ENCODE measurements around the gene CHST12. TPM values are rescaled to one million over a fixed set of nuclear protein-coding genes. Genes with fewer than 3 reads are reported as not detected.
A peak's percentile ranks its signal among the peaks of the same experiment; 100 is the strongest.
"Not testable (repeated sequence)": the region's sequence is repeated elsewhere in the genome, so short reads cannot be mapped to it uniquely, and the experiment has no call there.

The CHST12 gene
- polyA plus RNA-seq, 1 donor from 2014 or later: 24.9 TPM

DNA sequence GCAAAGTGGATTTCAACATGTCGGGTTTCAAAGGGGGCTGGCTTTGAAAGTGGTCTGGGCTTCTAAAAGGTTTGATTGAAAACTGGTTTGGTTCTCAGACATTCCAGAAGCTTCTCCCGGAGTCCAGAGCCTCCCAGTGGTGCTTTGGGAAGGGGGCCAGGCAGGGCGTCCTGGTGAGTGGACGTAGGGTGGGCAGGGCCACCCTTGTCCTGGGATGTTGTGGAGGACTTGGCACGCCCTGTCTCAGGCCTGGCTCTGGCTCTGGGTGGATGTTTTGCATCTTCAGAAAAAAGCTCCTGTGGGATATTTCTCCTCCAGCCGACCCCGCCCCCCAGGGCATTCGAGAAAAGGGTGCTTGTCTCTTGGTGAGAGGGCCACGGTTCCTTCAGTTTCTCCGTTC is 41.6 kb downstream of the CHST12 start:
- Mint-ChIP-seq H3K4me3 (no peak overlapping the region), H3K27ac (no peak overlapping the region), H3K36me3 (peaks cover 2% of the 10 kb centered on the region), H3K4me1 (peaks cover 0 to under 1% (median 0%) of the 10 kb centered on the region in 3 donors), H3K9me3 (no peaks in the 10 kb centered on the region), H3K27me3 (no peaks in the 10 kb centered on the region)

DNA sequence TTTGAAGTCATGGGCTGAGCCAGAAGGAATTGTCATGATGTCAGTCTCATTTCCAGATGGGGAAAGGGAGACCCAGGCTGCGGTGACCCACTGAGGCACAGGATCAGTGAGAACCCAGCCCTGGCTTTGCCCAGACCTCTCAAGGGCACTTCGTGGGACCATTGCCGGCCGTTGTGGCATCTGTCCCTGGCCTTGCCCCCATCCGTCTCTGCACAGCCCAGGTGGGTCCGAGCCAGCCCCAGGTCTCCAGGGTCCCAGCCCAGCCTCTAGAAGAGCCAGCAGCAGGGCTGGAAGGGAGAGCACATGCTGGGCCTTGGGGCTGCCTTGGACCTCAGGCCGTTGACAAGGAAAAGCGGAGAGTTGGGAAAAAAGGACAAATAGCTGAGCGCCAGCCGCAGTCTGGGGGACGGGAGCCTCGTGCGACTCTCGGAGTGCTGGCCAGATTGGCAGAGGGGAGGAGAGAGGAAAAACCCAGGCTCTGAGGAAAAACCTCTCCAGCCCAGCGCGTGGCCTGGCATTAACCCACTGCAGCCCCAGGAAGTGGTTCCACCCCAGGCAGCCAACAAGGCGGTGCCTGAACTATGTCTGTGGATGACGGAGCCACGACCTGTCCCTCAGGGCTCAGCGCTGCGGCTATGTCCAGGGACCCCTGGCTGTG is 42.6 kb downstream of the CHST12 start:
- Mint-ChIP-seq H3K4me1 (no peaks in the 10 kb centered on the region), H3K27me3 (no peaks in the 10 kb centered on the region), H3K36me3 (peaks cover 2% of the 10 kb centered on the region), H3K27ac (no peak overlapping the region), H3K9me3 (no peaks in the 10 kb centered on the region), H3K4me3 (no peak overlapping the region)

DNA sequence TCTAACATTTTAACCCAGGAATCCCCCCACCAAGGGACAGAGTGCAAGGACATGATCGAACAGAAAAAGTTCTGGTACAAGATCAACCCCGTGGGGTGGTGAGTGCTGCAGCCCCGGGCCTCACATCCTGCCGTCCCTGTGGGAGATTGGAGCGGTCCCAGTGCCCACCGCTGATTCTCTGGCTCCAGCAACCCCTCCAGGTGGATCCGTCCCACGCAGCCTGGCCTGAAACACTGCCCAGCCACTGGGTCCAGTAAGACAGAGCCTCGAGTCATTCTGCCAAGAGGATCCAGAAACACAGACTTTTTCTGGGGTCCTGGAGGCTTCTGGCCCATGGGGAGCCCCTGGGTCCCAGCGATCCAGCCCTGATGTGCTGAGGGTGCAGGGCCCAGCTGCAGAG is 43.3 kb downstream of the CHST12 start:
- H3K36me3 Mint-ChIP-seq: peaks cover 2% of the 10 kb centered on the region
- no peak overlapping the region for H3K4me3 Mint-ChIP-seq
- H3K9me3 Mint-ChIP-seq: no peaks in the 10 kb centered on the region
- no peaks in the 10 kb centered on the region for H3K27me3 Mint-ChIP-seq
- peaks cover 0 to 1% (median 0%) of the 10 kb centered on the region in 3 donors for H3K4me1 Mint-ChIP-seq
- H3K27ac Mint-ChIP-seq: no peak overlapping the region

DNA sequence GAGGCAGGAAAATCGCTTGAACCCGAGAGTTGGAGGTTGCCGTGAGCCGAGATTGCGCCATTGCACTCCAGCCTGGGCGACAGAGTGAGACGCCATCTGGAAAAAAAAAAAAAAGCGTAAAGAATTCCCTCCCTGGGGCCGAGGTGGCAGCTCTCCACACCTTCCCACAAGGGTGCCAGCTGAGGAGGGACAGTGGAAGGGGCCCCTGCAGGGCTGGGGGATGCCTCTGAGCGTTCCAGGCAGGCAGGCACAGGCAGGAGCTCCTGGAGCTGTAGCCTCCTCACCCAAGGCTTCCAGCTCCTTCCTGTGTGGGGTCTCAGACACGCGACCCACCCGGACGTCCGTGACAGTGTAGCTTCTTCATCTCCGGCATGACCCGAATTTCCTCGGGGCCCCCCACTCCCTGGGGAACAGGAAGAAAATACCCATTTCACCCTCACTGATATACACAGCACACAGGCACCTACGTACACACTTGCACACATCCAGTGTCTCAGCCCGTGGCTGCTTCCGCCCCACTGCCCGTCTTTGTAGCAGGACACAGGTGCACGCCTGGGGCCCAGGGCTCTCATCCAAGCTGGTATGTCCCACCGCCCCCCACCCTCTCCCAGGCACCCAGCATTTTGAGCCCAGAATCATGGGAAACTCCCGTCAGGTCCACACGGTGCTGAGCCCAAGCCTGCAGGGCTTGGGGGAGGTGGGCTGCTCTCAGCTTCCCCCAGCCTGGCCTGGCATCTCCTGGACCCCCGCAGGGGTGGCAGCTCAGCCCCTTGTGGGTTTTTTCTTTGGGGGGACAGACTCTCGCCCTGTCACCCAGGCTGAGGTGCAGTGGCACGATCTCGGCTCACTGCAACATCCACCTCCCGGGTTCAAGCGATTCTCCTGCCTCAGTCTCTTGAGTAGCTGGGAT is 47.0 kb downstream of the CHST12 start:
- peaks cover 4% of the 10 kb centered on the region for H3K36me3 Mint-ChIP-seq
- H3K27ac Mint-ChIP-seq: no peak overlapping the region
- no peak overlapping the region for H3K4me3 Mint-ChIP-seq
- H3K27me3 Mint-ChIP-seq: no peaks in the 10 kb centered on the region
- H3K9me3 Mint-ChIP-seq: no peaks in the 10 kb centered on the region
- peaks cover 1 to 5% (median 5%) of the 10 kb centered on the region in 3 donors for H3K4me1 Mint-ChIP-seq

DNA sequence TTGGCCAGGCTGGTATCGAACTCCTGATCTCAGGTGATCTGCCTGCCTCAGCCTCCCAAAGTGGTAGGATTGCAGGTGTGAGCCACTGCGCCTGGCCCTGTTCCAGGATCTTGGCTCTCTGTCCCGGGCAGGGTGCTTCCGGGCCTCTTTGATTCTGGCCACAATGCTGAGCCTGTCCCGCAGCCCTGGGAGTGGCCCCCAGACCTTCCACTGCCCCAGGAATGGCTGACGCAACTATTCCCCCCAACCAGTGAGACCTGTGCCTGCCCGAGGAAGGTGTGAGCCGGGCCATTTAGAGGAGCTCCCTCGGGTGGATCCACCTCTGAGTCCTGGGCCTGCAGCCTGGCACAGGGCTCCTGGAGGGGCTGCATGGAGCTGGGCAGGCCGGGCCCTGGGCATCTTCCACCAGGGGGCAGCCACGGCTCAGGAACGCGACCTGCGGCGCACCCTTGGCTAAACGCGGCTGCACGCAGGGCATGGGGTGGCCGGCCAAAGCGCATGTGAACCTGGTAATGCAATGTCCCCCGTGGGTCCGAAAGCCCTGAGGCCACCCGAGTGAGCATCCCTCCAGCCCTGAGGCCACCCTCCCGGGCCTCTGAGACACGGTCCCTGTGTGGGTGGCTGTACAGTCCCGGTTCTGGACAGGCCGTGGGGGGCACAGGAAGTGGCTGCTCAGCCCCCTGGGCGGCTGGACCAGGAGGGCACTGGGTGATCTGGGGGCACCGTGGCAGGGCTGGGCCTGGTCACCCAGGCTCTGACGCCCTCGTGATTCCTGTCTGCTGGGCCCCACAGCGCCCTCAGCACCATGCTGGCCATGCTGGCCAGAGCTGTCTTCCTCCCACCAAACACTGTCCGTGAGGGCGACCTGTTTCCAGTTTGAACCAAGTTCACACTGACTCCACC is 48.0 kb downstream of the CHST12 start:
- Mint-ChIP-seq H3K27me3 (no peaks in the 10 kb centered on the region), H3K36me3 (peaks cover 4% of the 10 kb centered on the region), H3K9me3 (peaks cover 0 to 3% (median 0%) of the 10 kb centered on the region in 3 donors), H3K4me1 (peaks cover 1 to 5% (median 5%) of the 10 kb centered on the region in 3 donors), H3K27ac (no peak overlapping the region), H3K4me3 (peak overlapping the region in 3 of 4 donors; percentile 78 to 88 (median 79))

DNA sequence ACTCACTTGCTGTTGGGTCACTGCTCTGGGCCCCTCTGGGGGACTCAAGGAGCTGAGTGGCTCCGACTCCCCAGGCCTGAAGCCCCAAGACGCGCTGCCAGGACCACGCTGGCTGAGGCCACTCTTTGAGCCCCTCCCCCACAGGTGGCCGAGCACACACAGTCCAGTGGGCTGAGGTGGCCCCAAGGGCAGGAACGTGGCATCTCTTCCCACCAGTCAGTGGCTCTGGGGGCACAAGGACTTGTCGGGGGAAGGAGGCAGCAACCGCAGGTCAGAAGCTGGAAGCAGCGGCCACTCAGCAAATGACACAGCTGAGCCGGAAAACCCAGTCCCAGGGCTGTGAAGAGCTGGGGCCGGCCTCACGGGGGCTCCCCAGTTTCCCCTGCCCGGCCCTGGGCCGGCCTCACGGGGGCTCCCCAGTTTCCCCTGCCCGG is 48.7 kb downstream of the CHST12 start:
- H3K9me3 Mint-ChIP-seq: peaks cover 0 to 3% (median 0%) of the 10 kb centered on the region in 3 donors
- peak overlapping the region in 3 of 4 donors; percentile 78 to 88 (median 79) for H3K4me3 Mint-ChIP-seq
- H3K36me3 Mint-ChIP-seq: peaks cover 4% of the 10 kb centered on the region
- peaks cover 1 to 5% (median 5%) of the 10 kb centered on the region in 3 donors for H3K4me1 Mint-ChIP-seq
- no peak overlapping the region for H3K27ac Mint-ChIP-seq
- no peaks in the 10 kb centered on the region for H3K27me3 Mint-ChIP-seq

DNA sequence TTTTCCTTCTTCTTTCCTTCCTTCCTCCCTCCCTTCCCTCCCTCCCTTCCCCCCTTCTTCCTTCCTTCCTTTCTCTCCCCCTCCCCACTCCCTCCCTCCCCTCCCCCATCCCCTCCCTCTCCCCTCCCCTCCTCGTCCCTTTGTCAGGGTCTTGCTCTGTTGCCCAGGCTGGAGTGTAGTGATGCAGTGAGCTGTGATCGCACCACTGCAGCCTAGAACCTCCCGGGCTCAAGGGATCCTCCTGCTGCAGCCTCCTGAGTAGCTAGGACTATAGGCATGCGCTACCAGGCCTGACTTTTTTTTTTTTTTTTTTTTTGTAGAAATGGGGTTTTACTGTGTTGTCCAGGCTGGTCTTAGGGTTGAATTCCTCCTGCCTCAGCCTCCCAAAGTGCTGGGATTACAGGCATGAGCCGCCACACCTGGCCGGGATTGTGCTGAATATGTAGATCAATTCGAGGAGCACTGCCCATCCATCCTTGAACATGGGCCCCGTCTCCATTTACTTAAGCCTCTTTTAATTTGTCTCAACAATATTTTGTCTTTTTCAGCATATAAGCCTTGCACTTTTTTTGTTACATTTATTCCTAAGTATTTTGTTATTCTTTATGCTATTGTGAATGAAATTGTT is 49.3 kb downstream of the CHST12 start:
- peaks cover 2% of the 10 kb centered on the region for H3K36me3 Mint-ChIP-seq
- peak overlapping the region in 1 of 4 donors; percentile 37 for H3K4me3 Mint-ChIP-seq
- peaks cover 0 to 3% (median 0%) of the 10 kb centered on the region in 3 donors for H3K9me3 Mint-ChIP-seq
- no peak overlapping the region for H3K27ac Mint-ChIP-seq
- peaks cover 1 to 6% (median 5%) of the 10 kb centered on the region in 3 donors for H3K4me1 Mint-ChIP-seq
- no peaks in the 10 kb centered on the region for H3K27me3 Mint-ChIP-seq

DNA sequence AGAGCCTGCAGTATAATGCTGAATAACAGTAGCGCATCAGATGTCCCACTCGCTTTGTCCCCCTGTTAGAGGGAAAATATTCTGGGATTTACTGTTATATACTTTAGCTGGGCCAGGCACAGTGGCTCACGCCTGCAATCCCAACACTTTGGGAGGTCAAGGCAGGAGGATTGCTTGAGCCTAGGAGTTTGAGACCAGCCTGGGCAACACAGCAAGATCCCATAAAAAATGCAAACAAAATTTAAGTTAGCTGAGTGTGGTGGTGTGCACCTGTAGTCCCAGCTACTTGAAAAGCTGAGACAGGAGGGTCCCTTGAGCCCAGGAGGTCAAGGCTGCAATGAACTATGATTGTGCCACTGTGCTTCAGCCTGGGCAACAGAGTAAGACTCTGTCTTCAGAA is 50.4 kb downstream of the CHST12 start:
- not testable (repeated sequence) for H3K9me3 Mint-ChIP-seq, H3K36me3 Mint-ChIP-seq, H3K27me3 Mint-ChIP-seq, H3K4me1 Mint-ChIP-seq, H3K27ac Mint-ChIP-seq
- H3K4me3 Mint-ChIP-seq: peak overlapping the region in 1 of 4 donors; percentile 37

DNA sequence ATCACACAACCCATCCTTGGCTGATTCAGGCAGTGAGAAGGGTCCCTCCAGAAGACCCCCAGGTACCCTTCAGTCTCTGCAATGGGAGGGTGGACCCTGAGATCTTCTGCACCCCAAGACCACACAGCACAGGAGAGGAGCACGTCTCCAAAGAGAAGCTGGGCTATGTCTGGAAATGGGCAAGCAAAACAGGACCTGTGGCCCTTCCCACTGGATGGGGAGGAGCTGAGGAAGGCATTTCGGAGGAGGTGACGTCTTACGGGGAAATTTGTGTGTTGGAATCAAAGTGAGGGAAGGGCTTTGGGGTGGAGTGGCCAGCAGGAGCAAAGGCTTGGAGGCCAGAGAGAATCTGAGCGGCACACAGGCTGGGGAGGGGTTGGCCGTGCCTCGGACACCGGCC is 56.3 kb downstream of the CHST12 start:
- Mint-ChIP-seq H3K27me3 (no peaks in the 10 kb centered on the region), H3K4me3 (no peak overlapping the region), H3K4me1 (peaks cover 0 to 5% (median 0%) of the 10 kb centered on the region in 3 donors), H3K27ac (no peak overlapping the region), H3K36me3 (peaks cover 2% of the 10 kb centered on the region), H3K9me3 (peaks cover 0 to 3% (median 0%) of the 10 kb centered on the region in 3 donors)

DNA sequence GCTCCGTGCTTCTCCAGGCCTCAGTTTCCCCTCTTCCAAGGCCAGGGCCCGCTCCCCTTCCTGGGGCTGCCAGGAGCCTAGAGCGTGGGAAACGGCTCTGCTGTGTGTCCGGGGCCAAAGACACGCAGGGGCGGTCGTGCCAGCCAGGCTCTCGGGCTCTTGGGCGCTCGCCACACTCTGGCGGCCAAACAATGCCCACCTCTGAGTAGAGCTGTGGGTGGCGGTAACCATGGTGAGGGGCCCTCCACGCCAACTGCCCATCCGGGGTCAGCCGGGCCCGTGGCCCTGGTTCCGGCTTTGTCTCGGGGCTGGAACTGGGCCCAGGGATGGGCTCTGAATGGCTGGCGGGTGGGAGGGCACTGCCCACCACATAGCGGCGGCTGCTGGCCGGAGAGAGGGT is 56.8 kb downstream of the CHST12 start:
- no peak overlapping the region for H3K27ac Mint-ChIP-seq
- peaks cover 2% of the 10 kb centered on the region for H3K36me3 Mint-ChIP-seq
- H3K4me3 Mint-ChIP-seq: no peak overlapping the region
- H3K4me1 Mint-ChIP-seq: peaks cover 0 to 5% (median 0%) of the 10 kb centered on the region in 3 donors
- no peaks in the 10 kb centered on the region for H3K27me3 Mint-ChIP-seq
- peaks cover 0 to 3% (median 0%) of the 10 kb centered on the region in 3 donors for H3K9me3 Mint-ChIP-seq

DNA sequence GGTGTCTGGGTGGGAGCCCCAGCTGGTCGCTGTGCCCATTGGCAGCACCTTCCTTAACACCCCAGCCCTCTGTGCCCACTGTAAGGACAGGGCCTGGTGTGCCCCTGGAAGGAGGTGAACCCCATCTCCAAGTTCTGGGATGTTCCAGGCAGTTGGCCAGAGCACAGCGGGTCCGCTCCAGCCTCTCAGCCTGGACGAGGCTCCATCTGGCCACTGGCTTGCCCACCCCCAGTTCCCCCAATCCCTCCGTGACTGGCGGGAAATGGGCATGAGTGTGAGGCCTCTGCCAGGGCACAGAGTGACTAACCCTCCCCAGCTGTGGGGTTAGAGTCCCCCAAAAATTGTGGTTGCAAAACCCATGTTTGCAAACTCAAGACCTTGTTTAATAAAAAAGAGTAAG is 57.2 kb downstream of the CHST12 start:
- Mint-ChIP-seq H3K27ac (no peak overlapping the region), H3K4me3 (no peak overlapping the region), H3K27me3 (no peaks in the 10 kb centered on the region), H3K36me3 (peaks cover 2% of the 10 kb centered on the region), H3K9me3 (peaks cover 0 to 2% (median 0%) of the 10 kb centered on the region in 3 donors), H3K4me1 (peaks cover 0 to 5% (median 0%) of the 10 kb centered on the region in 3 donors)

DNA sequence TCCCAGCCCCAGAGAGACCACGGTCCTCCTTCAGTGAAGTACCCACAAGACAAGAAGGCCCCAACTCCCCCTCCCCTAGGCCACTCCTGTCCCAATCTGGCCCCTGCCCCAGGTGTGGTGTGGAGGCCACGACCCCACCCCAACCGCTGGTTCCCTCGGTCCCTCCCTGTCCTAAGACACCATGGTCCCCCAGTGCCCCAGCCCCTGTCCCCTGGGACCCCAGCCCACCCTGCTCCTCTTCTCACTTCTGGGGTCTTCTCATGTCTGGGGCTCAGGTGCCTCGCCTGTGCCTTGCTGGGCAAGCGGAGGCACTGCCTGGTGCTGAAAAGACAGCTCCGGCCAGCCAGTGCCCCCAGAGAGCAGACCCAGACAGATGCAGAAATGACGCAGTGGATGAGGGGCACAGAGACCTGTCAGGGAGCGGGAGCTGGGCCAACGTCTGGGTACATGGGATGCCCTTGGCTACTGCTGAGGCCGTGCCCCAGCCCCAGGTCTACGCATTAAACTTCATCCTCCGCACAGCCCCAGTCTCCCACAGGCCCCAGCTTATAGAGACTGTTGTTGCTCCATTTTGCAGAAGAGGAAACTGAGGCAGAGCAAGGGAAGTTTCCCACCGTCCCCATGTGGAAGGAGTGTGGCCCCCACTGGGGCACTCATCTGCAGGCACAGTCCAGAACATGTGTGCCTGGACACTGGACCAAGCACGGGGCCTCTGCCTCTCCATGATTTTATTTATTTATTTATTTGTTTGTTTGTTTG is 58.0 kb downstream of the CHST12 start:
- no peaks in the 10 kb centered on the region for H3K9me3 Mint-ChIP-seq
- H3K36me3 Mint-ChIP-seq: peaks cover 2% of the 10 kb centered on the region
- no peak overlapping the region for H3K27ac Mint-ChIP-seq
- no peaks in the 10 kb centered on the region for H3K27me3 Mint-ChIP-seq
- no peak overlapping the region for H3K4me3 Mint-ChIP-seq
- H3K4me1 Mint-ChIP-seq: peaks cover 0 to 5% (median 0%) of the 10 kb centered on the region in 3 donors

DNA sequence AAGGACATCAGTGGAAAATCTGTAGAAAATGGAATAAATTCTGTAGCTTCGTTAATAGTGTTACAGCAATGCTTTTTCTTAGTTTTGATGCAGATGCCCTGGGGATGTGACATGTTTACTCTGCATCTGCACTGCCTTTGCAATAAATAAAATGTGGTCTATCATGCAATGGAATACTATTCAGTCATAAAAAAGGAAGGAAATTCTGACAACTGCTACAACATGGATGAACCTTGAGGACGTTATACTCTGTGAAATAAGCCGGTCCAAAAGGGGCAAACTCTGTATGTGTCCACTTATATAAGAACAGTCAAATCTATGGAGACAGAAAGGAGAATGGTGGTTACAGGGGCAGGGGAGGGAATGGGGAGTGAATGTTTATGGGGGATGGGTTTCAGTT is 59.3 kb downstream of the CHST12 start:
- Mint-ChIP-seq H3K9me3 (no peaks in the 10 kb centered on the region), H3K4me3 (no peak overlapping the region), H3K27ac (no peak overlapping the region), H3K4me1 (peaks cover 0 to 4% (median 0%) of the 10 kb centered on the region in 3 donors), H3K36me3 (peaks cover 2% of the 10 kb centered on the region), H3K27me3 (no peaks in the 10 kb centered on the region)

DNA sequence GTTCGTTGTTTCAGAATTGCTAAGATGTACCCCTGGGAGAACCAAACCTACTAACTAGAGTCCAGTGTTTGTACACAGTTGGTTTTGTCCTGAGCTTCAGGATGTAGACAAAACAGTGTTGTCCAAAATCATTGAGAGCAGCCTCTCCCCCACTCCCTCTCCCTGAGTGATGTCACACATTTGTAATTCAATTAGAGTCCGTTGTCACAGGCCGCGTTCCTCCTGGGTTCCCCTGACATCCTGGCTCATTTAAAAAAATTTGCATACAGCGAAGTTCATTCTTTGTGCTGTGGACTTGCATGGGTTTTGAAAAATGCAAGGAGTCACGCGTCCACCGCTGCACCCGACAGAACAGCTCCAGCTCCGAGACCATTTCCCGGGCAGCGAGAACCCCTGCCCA is 62.5 kb downstream of the CHST12 start:
- H3K9me3 Mint-ChIP-seq: no peaks in the 10 kb centered on the region
- H3K27ac Mint-ChIP-seq: no peak overlapping the region
- H3K4me3 Mint-ChIP-seq: no peak overlapping the region
- H3K27me3 Mint-ChIP-seq: peaks cover 3% of the 10 kb centered on the region
- no peaks in the 10 kb centered on the region for H3K36me3 Mint-ChIP-seq
- peaks cover 2 to 5% (median 2%) of the 10 kb centered on the region in 3 donors for H3K4me1 Mint-ChIP-seq
